Measurements from ENCODE around the gene NHSL1. TPM values are rescaled to one million over a fixed set of nuclear protein-coding genes. Genes with fewer than 3 reads are reported as not detected.
A peak's percentile ranks its signal among the peaks of the same experiment; 100 is the strongest.

The NHSL1 gene
- total and polyA plus RNA-seq, 9 of the 15 experiments (the other 6 are each of a cell fraction or from before 2014, with no cell fraction given), result 0.09 to 0.20 TPM; not detected in 7

DNA sequence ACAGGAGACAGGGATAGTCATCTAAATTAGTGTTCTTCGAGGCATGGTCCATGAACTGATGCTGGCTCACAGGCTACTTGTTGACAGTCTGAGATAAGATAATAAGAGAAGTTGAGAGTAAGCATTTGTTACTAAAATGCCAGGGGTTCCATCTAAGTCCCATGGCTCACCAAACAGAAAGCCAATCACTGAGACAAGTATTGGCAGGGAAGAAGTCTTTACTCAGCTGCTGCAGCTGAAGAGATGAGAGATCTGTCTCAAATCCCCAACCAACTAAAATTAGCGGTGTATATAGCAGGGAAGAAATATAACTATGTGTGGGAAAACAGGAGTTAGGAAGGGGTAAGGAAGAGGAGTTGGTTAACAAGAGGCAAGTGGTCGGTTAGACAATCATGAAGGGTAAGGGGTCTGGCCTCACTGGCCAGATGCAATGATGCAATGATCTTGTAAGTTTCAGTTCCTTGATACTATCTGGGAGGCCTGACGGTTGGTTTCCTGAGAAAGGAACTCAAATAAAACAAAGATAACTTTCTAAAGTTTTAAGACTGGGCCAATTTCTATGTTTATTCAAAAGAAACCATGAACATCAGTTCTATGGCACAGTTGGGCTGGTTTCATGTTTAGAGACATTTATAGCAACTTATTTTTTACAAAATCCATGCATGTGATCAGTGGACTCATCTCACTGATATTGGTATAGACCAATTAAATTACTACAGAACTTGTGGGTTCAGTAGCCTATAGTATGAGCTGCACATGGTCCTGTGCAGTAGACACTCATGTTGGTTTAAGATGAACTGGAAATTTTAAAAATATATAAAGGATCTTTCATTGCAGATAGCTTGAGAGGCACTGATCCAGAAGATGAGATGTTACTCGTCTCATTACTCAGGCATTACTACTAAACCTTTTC is 105.2 kb downstream of the NHSL1 start (continued):
- TF ChIP-seq E4F1 (CRISPR knock-in tag; IDR thresholded peaks at IDR 0.05; ENCODE audit: borderline replicate concordance) (no peak), PURB (CRISPR knock-in tag; IDR thresholded peaks at IDR 0.05; ENCODE audit: low read depth) (no peak), GTF2E2 (tag; IDR thresholded peaks at IDR 0.05) (no peak), PRDM10 (IDR thresholded peaks at IDR 0.05; ENCODE audit: partially characterized antibody) (no peak), ZNF766 (CRISPR knock-in tag; conservative IDR thresholded peaks at IDR 0.05) (peak; percentile 89), L3MBTL2 (IDR thresholded peaks at IDR 0.05) (peak; percentile 42; the same call in 1 of the 2 replicates), ARID3B (CRISPR knock-in tag; IDR thresholded peaks at IDR 0.05; ENCODE audit: borderline replicate concordance) (no peak), ZNF830 (CRISPR knock-in tag; IDR thresholded peaks at IDR 0.05) (no peak), TRIM24 (IDR thresholded peaks at IDR 0.05) (peak; percentile 97 to 99), NCOA6 (IDR thresholded peaks at IDR 0.05) (no peak), HIVEP1 (CRISPR knock-in tag; IDR thresholded peaks at IDR 0.05) (no peak), TOE1 (IDR thresholded peaks at IDR 0.05; ENCODE audit: borderline replicate concordance) (0 out of 2 replicates have a peak, but pooled peaks have one; percentile 14), TOE1 (CRISPR knock-in tag; IDR thresholded peaks at IDR 0.05; ENCODE audit: borderline replicate concordance, low read depth) (no peak), ZNF165 (CRISPR knock-in tag; IDR thresholded peaks at IDR 0.05; ENCODE audit: borderline replicate concordance) (0 out of 2 replicates have a peak, but pooled peaks have one; percentile 15), HMGN3 (IDR thresholded peaks at IDR 0.05; ENCODE audit: borderline replicate concordance, extremely low read depth, insufficient read length, low read depth, low read length) (no peak), ZNF347 (CRISPR knock-in tag; IDR thresholded peaks at IDR 0.05; ENCODE audit: low read depth) (no peak), RCOR1 (IDR thresholded peaks at IDR 0.05; ENCODE audit: borderline replicate concordance in 1 of 2, low read depth in 2 of 2, low read length in 2 of 2) (peak in 1 of 2 experiments; percentile 40; a peak in 1 of 4 replicates)

All from K562 (cell line).